Erythroblast (primary cell): Measurements from ENCODE around the gene DLG2.
"Not testable (repeated sequence)": the region's sequence is repeated elsewhere in the genome, so short reads cannot be mapped to it uniquely, and the experiment has no call there.

Experiments used
- DNase-seq, 2 experiments: peaks; one replicate each; lab custom pipeline; 2025; lab: John Stamatoyannopoulos, UW
- GATA1 ChIP-seq: IDR thresholded peaks from 2 replicates; pipeline ENCODE4 v1.6.1; 2011; ENCODE audit warnings: low read depth, mild to moderate bottlenecking, control low read depth, low read length, moderate library complexity
- POLR2A ChIP-seq: IDR thresholded peaks from 2 replicates; pipeline ENCODE4 v1.6.1; 2011; ENCODE audit warnings: mild to moderate bottlenecking, low read length

Gene DLG2

GRCh38 chr11:85627332-85627997 is at the start of gene DLG2:
DLG2 (minus strand) TSS chr11:85627344.
- peak; percentile 29 to 58 for DNase-seq
- TF ChIP-seq GATA1, result no peak
- TF ChIP-seq POLR2A, result no peak

GRCh38 chr11:85673393-85673792 is 46.2 kb upstream of the DLG2 start:
- TF ChIP-seq POLR2A (no peak), GATA1 (no peak)
- DNase-seq, result no peak

GRCh38 chr11:85672105-85672902 is 45.2 kb upstream of the DLG2 start:
- TF ChIP-seq POLR2A (no peak), GATA1 (no peak)
- DNase-seq, result no peak

- DNase-seq, result not testable (repeated sequence)
Measured at GRCh38 chr11:85670949-85671663, 44.0 kb upstream of the DLG2 start.

- TF ChIP-seq GATA1 (no peak), POLR2A (no peak)
- DNase-seq, result no peak
Measured at GRCh38 chr11:85668157-85668556, 41.0 kb upstream of the DLG2 start.

GRCh38 chr11:85666687-85667086 is 39.5 kb upstream of the DLG2 start:
- no peak for TF ChIP-seq GATA1
- DNase-seq, result no peak

GRCh38 chr11:85665733-85666132 is 38.6 kb upstream of the DLG2 start:
- no peak for DNase-seq
- no peak for TF ChIP-seq GATA1
- no peak for TF ChIP-seq POLR2A

- DNase-seq, result peak; percentile 96 to 98
- TF ChIP-seq GATA1 (no peak), POLR2A (peak; percentile 95)
Measured at GRCh38 chr11:85664615-85665481, 37.7 kb upstream of the DLG2 start, which contains the start of gene CREBZF. CREBZF (minus strand) TSS chr11:85665129; CDS start chr11:85664875, 254 bp downstream.

GRCh38 chr11:85663753-85664614 is 36.8 kb upstream of the DLG2 start:
- DNase-seq, result peak; percentile 91 to 93
- TF ChIP-seq POLR2A, result no peak

- no peak for TF ChIP-seq POLR2A
- no peak for TF ChIP-seq GATA1
- peak; percentile 44 to 55 for DNase-seq
Measured at GRCh38 chr11:85663080-85663752, 36.1 kb upstream of the DLG2 start.

- peak; percentile 52 to 59 for DNase-seq
- TF ChIP-seq POLR2A, result no peak
Measured at GRCh38 chr11:85661972-85662664, 35.0 kb upstream of the DLG2 start.

GRCh38 chr11:85658180-85658579 is 31.0 kb upstream of the DLG2 start:
- DNase-seq, result no peak

More at GRCh38 chr11:85658180-85658579, 31.0 kb upstream of the DLG2 start:
- TF ChIP-seq GATA1 (no peak), POLR2A (no peak)
